ENCODE measurements around the gene OR2J3.

Gene OR2J3

DNA sequence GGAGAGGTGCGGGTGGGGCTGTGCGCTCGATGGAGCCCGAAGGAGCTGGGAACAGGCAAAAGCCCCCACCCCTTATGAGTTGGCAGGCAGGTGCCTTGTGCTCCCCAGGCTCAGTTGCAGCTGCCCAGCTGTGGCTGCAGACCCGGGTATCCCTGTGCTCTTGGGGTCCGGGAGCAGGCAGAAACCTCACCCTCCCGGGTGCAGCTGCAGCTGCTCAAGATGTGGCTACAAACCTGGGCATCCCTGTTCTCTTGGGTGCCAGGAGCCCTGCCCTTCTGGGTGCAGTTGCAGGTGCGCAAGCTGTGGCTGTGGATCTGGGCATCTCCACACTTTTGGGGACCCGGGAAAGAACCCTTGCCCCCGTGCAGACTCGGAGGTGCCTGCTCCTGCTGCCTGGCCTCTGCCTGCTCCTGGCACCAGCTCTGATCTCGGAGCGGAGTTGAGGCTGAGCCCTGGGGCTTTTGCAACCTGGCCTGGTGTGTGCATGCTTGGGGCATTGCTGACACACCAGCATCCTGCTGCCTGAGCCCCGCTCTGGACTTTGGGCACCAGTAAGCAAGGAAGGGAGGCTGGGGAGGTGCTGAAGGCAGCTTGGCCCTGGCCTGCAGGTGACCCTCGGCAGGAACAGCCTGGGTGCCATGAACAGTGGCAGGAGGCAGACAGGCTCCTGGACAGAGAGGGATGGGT, 21.6 kb downstream of the OR2J3 start:
- no peaks in the 10 kb centered on the region for H3K36me3 ChIP-seq
- H3K9me3 ChIP-seq = no peaks in the 10 kb centered on the region
- H3K4me1 ChIP-seq (ENCODE audit: control insufficient read depth in 1 of 2, insufficient read depth in 1 of 2, low read depth in 1 of 2, low read length in 1 of 2) = no peaks in the 10 kb centered on the region
- no peak for TF ChIP-seq CTCF (IDR thresholded peaks at IDR 0.05)
- no peaks in the 10 kb centered on the region for H3K27me3 ChIP-seq
- no peak overlapping the region for H3K27ac ChIP-seq
- H3K4me3 ChIP-seq (ENCODE audit: low read depth in 1 of 2, low read length in 1 of 2) = no peak overlapping the region

DNA sequence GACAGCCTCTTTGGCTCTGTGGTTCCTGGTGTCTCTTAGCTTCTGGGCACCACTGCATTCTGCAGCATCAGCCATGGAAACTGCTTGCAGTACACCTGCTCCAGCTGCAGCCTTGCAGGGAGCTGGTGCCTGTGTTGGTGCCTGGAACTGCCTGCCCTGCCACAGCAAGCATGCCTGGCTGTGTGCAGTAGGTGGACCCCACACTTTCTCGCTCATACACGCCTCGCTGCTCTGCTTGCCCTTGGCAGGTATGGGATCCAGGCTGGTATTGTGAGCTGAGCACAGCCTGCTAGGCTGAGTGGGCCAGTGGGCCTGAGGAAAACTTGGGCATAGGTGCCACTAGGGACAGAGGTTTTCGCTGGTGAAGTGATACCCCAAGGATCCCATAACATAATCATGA, 22.8 kb downstream of the OR2J3 start:
- Histone ChIP-seq H3K4me1 (ENCODE audit: control insufficient read depth in 1 of 2, insufficient read depth in 1 of 2, low read depth in 1 of 2, low read length in 1 of 2) (no peaks in the 10 kb centered on the region), H3K27me3 (no peaks in the 10 kb centered on the region), H3K36me3 (no peaks in the 10 kb centered on the region), H3K27ac (no peak overlapping the region), H3K9me3 (no peaks in the 10 kb centered on the region), H3K4me3 (ENCODE audit: low read depth in 1 of 2, low read length in 1 of 2) (no peak overlapping the region)
- TF ChIP-seq CTCF (IDR thresholded peaks at IDR 0.05) = no peak

- H3K27ac ChIP-seq = no peak overlapping the region
- no peaks in the 10 kb centered on the region for H3K4me1 ChIP-seq (ENCODE audit: control insufficient read depth in 1 of 2, insufficient read depth in 1 of 2, low read depth in 1 of 2, low read length in 1 of 2)
- H3K36me3 ChIP-seq = no peaks in the 10 kb centered on the region
- H3K4me3 ChIP-seq (ENCODE audit: low read depth in 1 of 2, low read length in 1 of 2) = no peak overlapping the region
- no peak for TF ChIP-seq CTCF (IDR thresholded peaks at IDR 0.05)
- H3K27me3 ChIP-seq = no peaks in the 10 kb centered on the region
- H3K9me3 ChIP-seq = no peaks in the 10 kb centered on the region
Observed at GRCh38 chr6:29131691-29132090, 23.8 kb downstream of the OR2J3 start.

DNA sequence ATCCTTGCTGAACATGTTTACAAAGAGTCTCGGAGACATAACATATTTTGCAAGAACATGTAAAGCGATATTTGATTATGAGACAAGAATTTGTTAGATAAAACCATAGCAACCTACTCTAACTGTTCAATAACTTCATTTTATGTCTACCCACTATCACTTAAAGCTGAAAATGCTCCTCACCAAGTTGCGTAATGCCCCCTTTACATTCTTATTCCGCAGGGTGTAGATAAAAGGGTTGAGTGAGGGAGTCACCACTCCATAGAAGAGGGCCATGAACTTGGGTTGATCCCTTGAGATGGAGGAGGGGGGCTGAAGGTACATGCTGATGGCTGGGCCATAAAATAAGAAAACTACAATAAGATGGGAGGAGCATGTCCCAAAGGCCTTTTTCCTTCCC, 29.9 kb downstream of the OR2J3 start:
- no peaks in the 10 kb centered on the region for H3K36me3 ChIP-seq

DNA sequence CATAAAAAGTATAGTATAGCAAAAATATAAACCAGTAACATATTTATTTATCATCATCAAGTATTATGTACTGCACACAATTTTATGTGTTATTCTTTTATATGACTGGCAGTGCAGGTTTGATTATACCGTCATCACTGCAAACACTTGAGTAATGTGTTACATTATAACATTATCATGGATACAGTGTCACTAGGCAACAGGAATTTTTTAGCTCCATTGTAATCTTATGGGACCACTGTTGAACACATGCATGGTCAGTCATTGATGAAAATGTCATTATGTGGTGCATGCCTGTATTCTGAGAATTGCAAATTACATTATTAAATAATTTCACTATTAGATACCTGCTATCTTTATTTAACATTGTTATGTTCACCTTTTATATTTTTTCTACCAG, 33.7 kb downstream of the OR2J3 start:
- no peaks in the 10 kb centered on the region for H3K27me3 ChIP-seq
- H3K4me3 ChIP-seq (ENCODE audit: low read depth in 1 of 2, low read length in 1 of 2) = no peak overlapping the region
- no peaks in the 10 kb centered on the region for H3K36me3 ChIP-seq
- H3K4me1 ChIP-seq (ENCODE audit: control insufficient read depth in 1 of 2, insufficient read depth in 1 of 2, low read depth in 1 of 2, low read length in 1 of 2) = no peaks in the 10 kb centered on the region
- TF ChIP-seq CTCF (IDR thresholded peaks at IDR 0.05) = no peak
- no peak overlapping the region for H3K27ac ChIP-seq
- no peaks in the 10 kb centered on the region for H3K9me3 ChIP-seq

More for the DNA sequence above, 29.9 kb downstream of the OR2J3 start:
- no peak for TF ChIP-seq CTCF (IDR thresholded peaks at IDR 0.05)
- H3K4me3 ChIP-seq (ENCODE audit: low read depth in 1 of 2, low read length in 1 of 2) = no peak overlapping the region
- no peak overlapping the region for H3K27ac ChIP-seq
- no peaks in the 10 kb centered on the region for H3K4me1 ChIP-seq (ENCODE audit: control insufficient read depth in 1 of 2, insufficient read depth in 1 of 2, low read depth in 1 of 2, low read length in 1 of 2)
- no peaks in the 10 kb centered on the region for H3K9me3 ChIP-seq
- no peaks in the 10 kb centered on the region for H3K27me3 ChIP-seq
